Measurements from ENCODE around the gene UXT.

DNA sequence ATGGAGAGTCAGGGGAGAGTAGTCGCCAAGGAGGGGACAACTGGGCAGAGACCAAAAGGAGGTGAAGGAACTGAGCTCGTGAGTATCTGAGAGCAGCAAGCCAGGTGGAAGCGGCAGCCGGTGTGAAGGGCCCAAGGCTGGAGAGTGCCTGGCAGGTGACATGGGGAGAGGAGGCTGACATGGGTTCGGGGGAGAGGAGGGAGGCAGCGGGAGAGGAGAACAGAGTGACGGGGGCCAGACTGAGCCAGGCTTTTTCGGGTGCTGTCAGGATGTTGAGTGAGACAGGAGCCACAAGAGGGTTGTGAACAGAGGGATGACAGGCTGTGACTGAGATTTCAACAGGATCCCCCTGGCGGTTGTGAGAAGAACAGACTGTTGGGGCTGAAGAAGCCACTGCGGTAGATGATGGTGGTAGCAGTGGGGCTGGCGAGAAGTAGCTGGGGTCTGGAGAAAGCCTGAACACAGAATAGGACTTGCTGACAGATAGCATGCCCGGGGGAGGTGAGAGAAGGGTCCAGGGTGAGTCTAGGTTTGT, 14.4 kb downstream of the UXT start:
- TF ChIP-seq, protein P1, sequence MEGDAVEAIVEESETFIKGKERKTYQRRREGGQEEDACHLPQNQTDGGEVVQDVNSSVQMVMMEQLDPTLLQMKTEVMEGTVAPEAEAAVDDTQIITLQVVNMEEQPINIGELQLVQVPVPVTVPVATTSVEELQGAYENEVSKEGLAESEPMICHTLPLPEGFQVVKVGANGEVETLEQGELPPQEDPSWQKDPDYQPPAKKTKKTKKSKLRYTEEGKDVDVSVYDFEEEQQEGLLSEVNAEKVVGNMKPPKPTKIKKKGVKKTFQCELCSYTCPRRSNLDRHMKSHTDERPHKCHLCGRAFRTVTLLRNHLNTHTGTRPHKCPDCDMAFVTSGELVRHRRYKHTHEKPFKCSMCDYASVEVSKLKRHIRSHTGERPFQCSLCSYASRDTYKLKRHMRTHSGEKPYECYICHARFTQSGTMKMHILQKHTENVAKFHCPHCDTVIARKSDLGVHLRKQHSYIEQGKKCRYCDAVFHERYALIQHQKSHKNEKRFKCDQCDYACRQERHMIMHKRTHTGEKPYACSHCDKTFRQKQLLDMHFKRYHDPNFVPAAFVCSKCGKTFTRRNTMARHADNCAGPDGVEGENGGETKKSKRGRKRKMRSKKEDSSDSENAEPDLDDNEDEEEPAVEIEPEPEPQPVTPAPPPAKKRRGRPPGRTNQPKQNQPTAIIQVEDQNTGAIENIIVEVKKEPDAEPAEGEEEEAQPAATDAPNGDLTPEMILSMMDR (IDR thresholded peaks at IDR 0.05; ENCODE audit: low read depth, low read length, missing input control): peak; percentile 18
- TF ChIP-seq YY1 (IDR thresholded peaks at IDR 0.05) (no peak), TAF1 (conservative IDR thresholded peaks at IDR 0.05) (no peak), GABPA (IDR thresholded peaks at IDR 0.05 in 1 of 2, conservative IDR thresholded peaks at IDR 0.05 in 1 of 2) (no peak), RAD21 (IDR thresholded peaks at IDR 0.05) (peak in 1 of 2 donors; percentile 62), JUND (IDR thresholded peaks at IDR 0.05) (no peak), SP1 (IDR thresholded peaks at IDR 0.05) (no peak), HNF4A (conservative IDR thresholded peaks at IDR 0.05) (no peak), FOXA1 (IDR thresholded peaks at IDR 0.05) (no peak), RXRA (IDR thresholded peaks at IDR 0.05) (no peak)
- TF ChIP-seq, protein P2, sequence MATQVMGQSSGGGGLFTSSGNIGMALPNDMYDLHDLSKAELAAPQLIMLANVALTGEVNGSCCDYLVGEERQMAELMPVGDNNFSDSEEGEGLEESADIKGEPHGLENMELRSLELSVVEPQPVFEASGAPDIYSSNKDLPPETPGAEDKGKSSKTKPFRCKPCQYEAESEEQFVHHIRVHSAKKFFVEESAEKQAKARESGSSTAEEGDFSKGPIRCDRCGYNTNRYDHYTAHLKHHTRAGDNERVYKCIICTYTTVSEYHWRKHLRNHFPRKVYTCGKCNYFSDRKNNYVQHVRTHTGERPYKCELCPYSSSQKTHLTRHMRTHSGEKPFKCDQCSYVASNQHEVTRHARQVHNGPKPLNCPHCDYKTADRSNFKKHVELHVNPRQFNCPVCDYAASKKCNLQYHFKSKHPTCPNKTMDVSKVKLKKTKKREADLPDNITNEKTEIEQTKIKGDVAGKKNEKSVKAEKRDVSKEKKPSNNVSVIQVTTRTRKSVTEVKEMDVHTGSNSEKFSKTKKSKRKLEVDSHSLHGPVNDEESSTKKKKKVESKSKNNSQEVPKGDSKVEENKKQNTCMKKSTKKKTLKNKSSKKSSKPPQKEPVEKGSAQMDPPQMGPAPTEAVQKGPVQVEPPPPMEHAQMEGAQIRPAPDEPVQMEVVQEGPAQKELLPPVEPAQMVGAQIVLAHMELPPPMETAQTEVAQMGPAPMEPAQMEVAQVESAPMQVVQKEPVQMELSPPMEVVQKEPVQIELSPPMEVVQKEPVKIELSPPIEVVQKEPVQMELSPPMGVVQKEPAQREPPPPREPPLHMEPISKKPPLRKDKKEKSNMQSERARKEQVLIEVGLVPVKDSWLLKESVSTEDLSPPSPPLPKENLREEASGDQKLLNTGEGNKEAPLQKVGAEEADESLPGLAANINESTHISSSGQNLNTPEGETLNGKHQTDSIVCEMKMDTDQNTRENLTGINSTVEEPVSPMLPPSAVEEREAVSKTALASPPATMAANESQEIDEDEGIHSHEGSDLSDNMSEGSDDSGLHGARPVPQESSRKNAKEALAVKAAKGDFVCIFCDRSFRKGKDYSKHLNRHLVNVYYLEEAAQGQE (IDR thresholded peaks at IDR 0.05): no peak
- TF ChIP-seq, protein P3, sequence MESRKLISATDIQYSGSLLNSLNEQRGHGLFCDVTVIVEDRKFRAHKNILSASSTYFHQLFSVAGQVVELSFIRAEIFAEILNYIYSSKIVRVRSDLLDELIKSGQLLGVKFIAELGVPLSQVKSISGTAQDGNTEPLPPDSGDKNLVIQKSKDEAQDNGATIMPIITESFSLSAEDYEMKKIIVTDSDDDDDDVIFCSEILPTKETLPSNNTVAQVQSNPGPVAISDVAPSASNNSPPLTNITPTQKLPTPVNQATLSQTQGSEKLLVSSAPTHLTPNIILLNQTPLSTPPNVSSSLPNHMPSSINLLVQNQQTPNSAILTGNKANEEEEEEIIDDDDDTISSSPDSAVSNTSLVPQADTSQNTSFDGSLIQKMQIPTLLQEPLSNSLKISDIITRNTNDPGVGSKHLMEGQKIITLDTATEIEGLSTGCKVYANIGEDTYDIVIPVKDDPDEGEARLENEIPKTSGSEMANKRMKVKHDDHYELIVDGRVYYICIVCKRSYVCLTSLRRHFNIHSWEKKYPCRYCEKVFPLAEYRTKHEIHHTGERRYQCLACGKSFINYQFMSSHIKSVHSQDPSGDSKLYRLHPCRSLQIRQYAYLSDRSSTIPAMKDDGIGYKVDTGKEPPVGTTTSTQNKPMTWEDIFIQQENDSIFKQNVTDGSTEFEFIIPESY (IDR thresholded peaks at IDR 0.05): no peak
- TF ChIP-seq, protein P4, sequence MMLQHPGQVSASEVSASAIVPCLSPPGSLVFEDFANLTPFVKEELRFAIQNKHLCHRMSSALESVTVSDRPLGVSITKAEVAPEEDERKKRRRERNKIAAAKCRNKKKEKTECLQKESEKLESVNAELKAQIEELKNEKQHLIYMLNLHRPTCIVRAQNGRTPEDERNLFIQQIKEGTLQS (IDR thresholded peaks at IDR 0.05): no peak
- TF ChIP-seq, protein P5, sequence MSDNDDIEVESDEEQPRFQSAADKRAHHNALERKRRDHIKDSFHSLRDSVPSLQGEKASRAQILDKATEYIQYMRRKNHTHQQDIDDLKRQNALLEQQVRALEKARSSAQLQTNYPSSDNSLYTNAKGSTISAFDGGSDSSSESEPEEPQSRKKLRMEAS (IDR thresholded peaks at IDR 0.05): no peak

Measured in liver (tissue), 3 donors.